ENCODE data around the gene OSMR. TPM values are rescaled to one million over a fixed set of nuclear protein-coding genes. Genes with fewer than 3 reads are reported as not detected.

OSMR gene
- total RNA-seq, 3 donors from 2014 or later: 3.3 to 24.9 (median 13.0) TPM

DNA sequence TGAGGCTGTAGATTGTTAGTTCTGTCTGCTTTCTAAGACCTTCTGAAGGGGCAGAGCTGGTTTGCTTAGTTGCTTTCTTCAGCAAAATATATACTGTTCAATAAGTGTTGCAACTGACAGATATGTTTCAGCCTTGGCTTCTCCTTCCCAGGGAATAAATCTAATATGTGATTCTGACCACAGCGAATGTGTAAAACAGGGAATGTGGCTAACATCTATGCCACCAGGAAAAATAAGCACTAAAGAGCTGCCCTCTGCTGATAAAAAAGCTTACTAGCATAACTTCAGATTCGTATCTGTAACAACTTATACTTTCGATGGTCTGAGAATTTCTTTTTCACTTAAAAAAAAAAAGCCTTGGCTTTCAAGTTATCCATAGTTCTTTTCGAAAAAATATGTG lies 13.0 kb upstream of the OSMR start:
- no peak overlapping the region for H3K4me3 ChIP-seq
- H3K9me3 ChIP-seq: no peaks in the 10 kb centered on the region
- H3K36me3 ChIP-seq (ENCODE audit: low read depth): no peaks in the 10 kb centered on the region
- ATAC-seq (no peak), DNase-seq (no peak)
- TF ChIP-seq CTCF (IDR thresholded peaks at IDR 0.05): no peak
- intact Hi-C loops (cut with DNase I, micrococcal nuclease): no loop called here
- no peaks in the 10 kb centered on the region for H3K4me1 ChIP-seq (ENCODE audit: low read depth)

DNA sequence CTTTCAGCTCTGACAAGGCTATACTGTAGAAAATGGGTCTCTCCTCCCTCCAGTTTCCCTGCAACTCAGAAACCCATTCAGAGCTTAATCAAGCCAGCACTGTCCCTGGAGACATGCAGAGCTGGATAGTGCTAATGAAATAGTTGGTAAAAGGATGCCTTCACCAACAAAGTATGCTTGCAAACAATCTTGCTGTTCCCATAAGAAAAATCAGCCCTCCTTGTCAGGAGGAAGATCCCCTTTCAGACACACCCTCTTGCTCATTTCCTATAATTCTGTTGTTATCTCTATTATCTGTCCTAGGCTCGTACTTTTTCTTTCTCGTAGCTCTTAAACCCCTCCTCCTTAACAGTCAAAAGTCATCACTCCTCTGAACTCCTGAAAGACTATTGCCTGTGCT lies 9.9 kb upstream of the OSMR start:
- TF ChIP-seq CTCF (IDR thresholded peaks at IDR 0.05): no peak
- no peaks in the 10 kb centered on the region for H3K36me3 ChIP-seq (ENCODE audit: low read depth)
- no peak overlapping the region for H3K4me3 ChIP-seq
- ATAC-seq (no peak), DNase-seq (no peak)
- no peaks in the 10 kb centered on the region for H3K4me1 ChIP-seq (ENCODE audit: low read depth)
- no peaks in the 10 kb centered on the region for H3K9me3 ChIP-seq
- intact Hi-C loops (cut with DNase I, micrococcal nuclease): no loop called here

- intact Hi-C loops (cut with DNase I, micrococcal nuclease): no loop called here
- Histone ChIP-seq H3K9me3 (no peaks in the 10 kb centered on the region), H3K4me1 (ENCODE audit: low read depth) (no peaks in the 10 kb centered on the region), H3K36me3 (ENCODE audit: low read depth) (no peaks in the 10 kb centered on the region), H3K4me3 (no peak overlapping the region)
- DNase-seq (no peak), ATAC-seq (no peak)
- no peak for TF ChIP-seq CTCF (IDR thresholded peaks at IDR 0.05)
Measured at GRCh38 chr5:38837416-38837815, 8.4 kb upstream of the OSMR start.

GRCh38 chr5:38837932-38838331 lies 7.9 kb upstream of the OSMR start:
- Histone ChIP-seq H3K9me3 (no peaks in the 10 kb centered on the region), H3K4me3 (no peak overlapping the region), H3K36me3 (ENCODE audit: low read depth) (no peaks in the 10 kb centered on the region), H3K4me1 (ENCODE audit: low read depth) (no peaks in the 10 kb centered on the region)
- no peak for TF ChIP-seq CTCF (IDR thresholded peaks at IDR 0.05)
- DNase-seq (no peak), ATAC-seq (no peak)
- intact Hi-C loops (cut with DNase I, micrococcal nuclease): no loop called here

DNA sequence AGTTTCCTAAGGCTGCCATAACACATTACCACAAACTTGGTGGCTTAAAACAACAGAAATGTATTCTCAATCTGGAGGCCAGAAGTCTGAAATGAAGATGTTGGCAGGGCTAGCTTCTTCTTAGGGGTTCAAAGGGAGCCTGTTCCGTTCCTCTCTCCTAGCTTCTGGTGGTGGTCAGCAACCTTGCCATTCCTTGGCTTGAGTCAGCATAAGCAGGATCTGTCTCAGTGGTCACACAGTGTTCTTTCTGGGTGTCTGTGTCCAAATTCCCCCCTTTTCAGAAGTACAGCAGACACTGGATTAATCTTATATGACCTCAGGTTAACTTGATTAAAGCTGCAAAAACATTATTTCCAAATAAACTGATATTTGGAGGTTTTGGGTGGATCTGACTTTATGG lies 2.1 kb upstream of the OSMR start:
- intact Hi-C loops (cut with DNase I, micrococcal nuclease): no loop called here
- Histone ChIP-seq H3K36me3 (ENCODE audit: low read depth) (no peaks in the 10 kb centered on the region), H3K4me1 (ENCODE audit: low read depth) (no peaks in the 10 kb centered on the region), H3K4me3 (no peak overlapping the region), H3K9me3 (no peaks in the 10 kb centered on the region)
- no peak for DNase-seq
- TF ChIP-seq CTCF (IDR thresholded peaks at IDR 0.05): no peak
- no peak for ATAC-seq

- intact Hi-C loops (cut with DNase I, micrococcal nuclease): no loop called here
- no peaks in the 10 kb centered on the region for H3K36me3 ChIP-seq (ENCODE audit: low read depth)
- no peaks in the 10 kb centered on the region for H3K9me3 ChIP-seq
- no peak for DNase-seq
- ATAC-seq: no peak
- no peak for TF ChIP-seq CTCF (IDR thresholded peaks at IDR 0.05)
- peak overlapping the region; percentile 20 for H3K4me3 ChIP-seq
- H3K4me1 ChIP-seq (ENCODE audit: low read depth): no peaks in the 10 kb centered on the region
Measured at GRCh38 chr5:38846379-38847011, 683 bp downstream of the OSMR start.
